HCT116 (cell line): Measurements from ENCODE around the gene PIK3CA. TPM values are rescaled to one million over a fixed set of nuclear protein-coding genes. Genes with fewer than 3 reads are reported as not detected.

Experiments
- ATAC-seq: fragments of 200-7000 bp; cut with Tn5 transposase; 2 replicates; pipeline ENCODE4 v1.9.1; 2020; ENCODE audit warnings: mild to moderate bottlenecking, moderate library complexity
- BruUV-seq: library from RNA; stranded (reverse); fragments of 400-500 nt; replicated peaks from 2 replicates; lab custom pipeline; 2021; lab: Mats Ljungman, UMichigan
- CTCF ChIA-PET: fragments of 300-600 bp; sonication (Branson Sonifier 250); formaldehyde crosslinking; loops from one replicate; lab custom pipeline; 2021; ENCODE audit warnings: antibody characterized with exemption; lab: Charles Lee
- POLR2A ChIA-PET: fragments of 300-600, 350-600 bp; sonication (Branson Sonifier 250); formaldehyde crosslinking; loops from one replicate; lab custom pipeline; 2021; ENCODE audit warnings: antibody characterized with exemption; lab: Charles Lee
- RAD21 ChIA-PET, 2 experiments: fragments of 300-600 bp; sonication (Branson Sonifier 250); formaldehyde crosslinking; loops; one replicate each; lab custom pipeline; 2023; ENCODE audit warnings: low total read pairs in 2 of 2; ENCODE audit not compliant: uncharacterized antibody in 2 of 2, unreplicated experiment in 2 of 2, low non-redundant PET in 1 of 2; lab: Charles Lee
- DNase-seq: peaks from one replicate; pipeline ENCODE4 v3.0.0-alpha.2; 2010; ENCODE audit warnings: low read depth, low spot score
- H2AFZ ChIP-seq: fragments of 200-600 bp; shearing (Covaris generic), sonication (generic); 2 replicates; pipeline ENCODE4 v1.6.1; 2017; ENCODE audit warnings: low read depth, mixed run types, mixed read lengths, antibody characterized with exemption, low read length; ENCODE audit not compliant: poor library complexity, severe bottlenecking
- H3K27ac ChIP-seq: 2 replicates; pipeline ENCODE4 v1.5.1; 2012; ENCODE audit warnings: low read depth, low read length
- H3K27me3 ChIP-seq: fragments of 200-600 bp; sonication (generic); 2 replicates; pipeline ENCODE4 v1.6.1; 2016; ENCODE audit warnings: mixed run types, low read length, mixed read lengths; ENCODE audit not compliant: insufficient read depth
- H3K36me3 ChIP-seq, 2 experiments: fragments of 200-500 bp in 1 of 2; fragments of 200-600 bp in 1 of 2; sonication (Bioruptor generic) in 1 of 2; sonication (generic) in 1 of 2; 2 replicates each; pipeline versions ENCODE4 v1.5.1 to v1.6.1; 2014 to 2016; ENCODE audit warnings: low read length in 2 of 2, inconsistent platforms in 1 of 2, mixed read lengths in 1 of 2, mixed run types in 1 of 2; ENCODE audit not compliant: insufficient read depth in 2 of 2, control insufficient read depth in 1 of 2
- H3K4me1 ChIP-seq, 2 experiments: fragments of 200-600 bp in 1 of 2; sonication (generic) in 1 of 2; 2 replicates each; pipeline versions ENCODE4 v1.5.1 to v1.6.1; 2012 to 2017; ENCODE audit warnings: low read length in 2 of 2, inconsistent platforms in 1 of 2, mild to moderate bottlenecking in 1 of 2, mixed read lengths in 1 of 2, mixed run types in 1 of 2, moderate library complexity in 1 of 2; ENCODE audit not compliant: insufficient read depth in 2 of 2, control insufficient read depth in 1 of 2
- H3K4me2 ChIP-seq: fragments of 200-600 bp; sonication (generic); 2 replicates; pipeline ENCODE4 v1.6.1; 2017; ENCODE audit warnings: mixed run types, low read length, mixed read lengths
- H3K4me3 ChIP-seq, 2 experiments: fragments of 200-600 bp in 1 of 2; sonication (generic) in 1 of 2; replicated peaks in 1 of 2; 2 replicates each; pipeline ENCODE4 v1.5.1; 2011 to 2016; ENCODE audit warnings: low read length in 2 of 2, control low read depth in 1 of 2, low read depth in 1 of 2, mild to moderate bottlenecking in 1 of 2, mixed read lengths in 1 of 2, mixed run types in 1 of 2
- H3K79me2 ChIP-seq: fragments of 200-600 bp; sonication (generic); 2 replicates; pipeline ENCODE4 v1.6.1; 2017; ENCODE audit warnings: mild to moderate bottlenecking, mixed run types, low read length, moderate library complexity, mixed read lengths; ENCODE audit not compliant: insufficient read depth
- H3K9ac ChIP-seq: fragments of 200-600 bp; sonication (generic); 2 replicates; pipeline ENCODE4 v1.6.1; 2016; ENCODE audit warnings: low read length, mixed read lengths
- H3K9me2 ChIP-seq: fragments of 200-600 bp; sonication (generic), shearing (Covaris generic); 2 replicates; pipeline ENCODE4 v1.6.1; 2017; ENCODE audit warnings: mixed run types, mild to moderate bottlenecking, moderate library complexity; ENCODE audit not compliant: insufficient read depth
- H3K9me3 ChIP-seq, 2 experiments: fragments of 200-500 bp in 1 of 2; fragments of 200-600 bp in 1 of 2; sonication (Bioruptor generic) in 1 of 2; sonication (generic) in 1 of 2; 2 replicates each; pipeline ENCODE4 v1.6.1; 2014 to 2017; ENCODE audit warnings: low read length in 2 of 2, mixed read lengths in 2 of 2, inconsistent platforms in 1 of 2, low read depth in 1 of 2, mild to moderate bottlenecking in 1 of 2, mixed run types in 1 of 2, moderate library complexity in 1 of 2; ENCODE audit not compliant: control insufficient read depth in 1 of 2, insufficient read depth in 1 of 2
- H4K20me1 ChIP-seq: fragments of 200-600 bp; sonication (generic), shearing (Covaris generic); 2 replicates; pipeline ENCODE4 v1.6.1; 2017; ENCODE audit warnings: mixed run types, mild to moderate bottlenecking, moderate library complexity; ENCODE audit not compliant: insufficient read depth
- CTCF ChIP-seq, 3 experiments: fragments of 200-600 bp in 1 of 3; sonication (generic) in 1 of 3; IDR thresholded peaks in 2 of 3; conservative IDR thresholded peaks in 1 of 3; 2 replicates each; pipeline ENCODE4 v1.5.1; 2012 to 2017; ENCODE audit warnings: low read depth in 2 of 3, low read length in 2 of 3, antibody characterized with exemption in 1 of 3, borderline replicate concordance in 1 of 3, control low read depth in 1 of 3, mild to moderate bottlenecking in 1 of 3, mixed read lengths in 1 of 3, mixed run types in 1 of 3, moderate library complexity in 1 of 3; ENCODE audit not compliant: insufficient read depth in 1 of 3
- EGR1 ChIP-seq: IDR thresholded peaks from 2 replicates; pipeline ENCODE4 v1.6.1; 2012; ENCODE audit warnings: low read depth
- ELF1 ChIP-seq: IDR thresholded peaks from 2 replicates; pipeline ENCODE4 v1.6.1; 2012; ENCODE audit warnings: low read depth, borderline replicate concordance
- EZH2phosphoT487 ChIP-seq: fragments of 200-600 bp; IDR thresholded peaks from 2 replicates; pipeline ENCODE4 v1.6.1; 2018; ENCODE audit warnings: antibody characterized with exemption, borderline replicate concordance
- POLR2A ChIP-seq: IDR thresholded peaks from 2 replicates; pipeline ENCODE4 v1.7.0; 2011; ENCODE audit warnings: borderline replicate concordance; ENCODE audit not compliant: insufficient read depth, insufficient read length; ENCODE audit errors: extremely low read depth
- SIN3A ChIP-seq: IDR thresholded peaks from 2 replicates; pipeline ENCODE4 v1.6.1; 2012; ENCODE audit warnings: low read depth
- ZFX ChIP-seq: fragments of 450-650 bp; IDR thresholded peaks from 2 replicates; pipeline ENCODE4 v1.6.1; 2017
- ZNF274 ChIP-seq: fragments of 200-500 bp; sonication (Bioruptor generic); IDR thresholded peaks from 2 replicates; pipeline ENCODE4 v1.6.1; 2014; ENCODE audit warnings: mild to moderate bottlenecking, low read depth, low read length, inconsistent platforms
- intact Hi-C: fragments of 100-400 bp; cut with micrococcal nuclease; formaldehyde crosslinking; loops from 2 replicates; pipeline ENCODE4 v1.10.0; 2022
- total RNA-seq: library from RNA; stranded (reverse); gene quantifications from one replicate; pipeline ENCODE4 v1.2.1, GENCODE V29; 2021; ENCODE audit not compliant: unreplicated experiment
- TF ChIP-seq, protein P1 (sequence below): IDR thresholded peaks from 2 replicates; pipeline ENCODE4 v1.6.1; 2012

The PIK3CA gene
- total RNA-seq, 1 experiment from 2014 or later = 17.9 TPM

GRCh38 chr3:179147873-179148615 lies at the start of gene PIK3CA (continued):
- TF ChIP-seq ELF1 = peak; percentile 82
- TF ChIP-seq EZH2phosphoT487 = no peak
- no peak for TF ChIP-seq ZNF274
- TF ChIP-seq, protein P1, sequence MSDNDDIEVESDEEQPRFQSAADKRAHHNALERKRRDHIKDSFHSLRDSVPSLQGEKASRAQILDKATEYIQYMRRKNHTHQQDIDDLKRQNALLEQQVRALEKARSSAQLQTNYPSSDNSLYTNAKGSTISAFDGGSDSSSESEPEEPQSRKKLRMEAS = peak; percentile 41
- TF ChIP-seq POLR2A = peak; percentile 65
- TF ChIP-seq SIN3A = peak; percentile 52; the same call in 1 of the 2 replicates
- TF ChIP-seq EGR1 = peak; percentile 65

GRCh38 chr3:179098388-179099077 lies 49.6 kb upstream of the PIK3CA start:
- DNase-seq = no peak
- ChIA-PET POLR2A (interaction anchor here (0.7 kb wide), 1 partner anchor 35 kb away, joined by 3 read pairs; no protein-coding TSS in a partner anchor), CTCF (interaction anchor here (0.8 kb wide), 1 partner anchor 664 kb away, joined by 3 read pairs; no protein-coding TSS in a partner anchor), RAD21 (no interaction called here)
- TF ChIP-seq CTCF (IDR thresholded peaks at IDR 0.05 in 2 of 3, conservative IDR thresholded peaks at IDR 0.05 in 1 of 3; ENCODE audit: borderline replicate concordance in 1 of 3, insufficient read depth in 1 of 3, low read depth in 2 of 3, low read length in 2 of 3) (peak in 2 of 3 experiments; percentile 7 to 28; a peak in 1 of 6 replicates), ZFX (no peak)
- ATAC-seq = no peak
- Histone ChIP-seq H3K27me3 (no peaks in the 10 kb centered on the region), H4K20me1 (no peaks in the 10 kb centered on the region), H3K4me3 (no peak overlapping the region), H2AFZ (peak overlapping the region; percentile 96), H3K9me3 (no peaks in the 10 kb centered on the region), H3K79me2 (no peaks in the 10 kb centered on the region), H3K9me2 (no peaks in the 10 kb centered on the region), H3K36me3 (no peaks in the 10 kb centered on the region), H3K4me1 (peaks cover 0 to 5% of the 10 kb centered on the region in 2 experiments; a peak in 1 of 4 replicates), H3K9ac (no peak overlapping the region), H3K27ac (no peak overlapping the region), H3K4me2 (no peak overlapping the region)
- intact Hi-C loops = no loop called here
- no TSS peak for BruUV-seq
